Measurements from ENCODE around the gene INSIG1.

- TF ChIP-seq CTCF (IDR thresholded peaks at IDR 0.05; ENCODE audit: borderline replicate concordance, extremely low read depth, low read length, poor library complexity, severe bottlenecking) (no peak), EZH2 (IDR thresholded peaks at IDR 0.05; ENCODE audit: borderline replicate concordance, low read depth, low read length, severe bottlenecking) (no peak)
Observed at GRCh38 chr7:155344270-155344617, 46.6 kb downstream of the INSIG1 start.

Data from DND-41 (cell line).